ENCODE data around the gene CCDC172. TPM values are rescaled to one million over a fixed set of nuclear protein-coding genes. Genes with fewer than 3 reads are reported as not detected.

CCDC172 gene, protein sequence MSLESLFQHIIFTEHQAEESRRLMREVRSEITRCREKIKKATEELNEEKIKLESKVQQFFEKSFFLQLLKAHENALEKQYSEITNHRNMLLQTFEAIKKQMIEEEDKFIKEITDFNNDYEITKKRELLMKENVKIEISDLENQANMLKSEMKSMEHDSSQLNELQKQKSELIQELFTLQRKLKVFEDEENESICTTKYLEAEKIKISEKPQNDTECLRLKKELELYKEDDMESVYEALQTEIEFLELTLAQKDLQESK
- not detected for total RNA-seq
- polyA plus RNA-seq (ENCODE audit: insufficient read length in 6 of 6), result not detected
- long read RNA-seq, donor 1, result 0 reads
- long read RNA-seq, donor 2, result 0 reads
- long read RNA-seq, donor 3, result 0 reads
- long read RNA-seq, donor 4, result 0 reads
- long read RNA-seq, donor 5, result 0 reads
- long read RNA-seq, donor 6, result 0 reads
- long read RNA-seq, donor 7, result 0 reads
- long read RNA-seq, donor 8, result 0 reads
- long read RNA-seq, donor 9, result 0 reads
- long read RNA-seq, donor 10, result 0 reads
- long read RNA-seq, donor 11, result 0 reads
- long read RNA-seq, donor 12, result 0 reads

GRCh38 chr10:116324227-116324950 is at the start of gene CCDC172:
Gene CCDC172, plus strand, starts transcription at chr10:116324448. Its CDS starts 564 bp downstream, at chr10:116325012.
- no peaks in the 10 kb centered on the region for H3K4me1 ChIP-seq
- no peak for ATAC-seq
- TF ChIP-seq, protein P1, sequence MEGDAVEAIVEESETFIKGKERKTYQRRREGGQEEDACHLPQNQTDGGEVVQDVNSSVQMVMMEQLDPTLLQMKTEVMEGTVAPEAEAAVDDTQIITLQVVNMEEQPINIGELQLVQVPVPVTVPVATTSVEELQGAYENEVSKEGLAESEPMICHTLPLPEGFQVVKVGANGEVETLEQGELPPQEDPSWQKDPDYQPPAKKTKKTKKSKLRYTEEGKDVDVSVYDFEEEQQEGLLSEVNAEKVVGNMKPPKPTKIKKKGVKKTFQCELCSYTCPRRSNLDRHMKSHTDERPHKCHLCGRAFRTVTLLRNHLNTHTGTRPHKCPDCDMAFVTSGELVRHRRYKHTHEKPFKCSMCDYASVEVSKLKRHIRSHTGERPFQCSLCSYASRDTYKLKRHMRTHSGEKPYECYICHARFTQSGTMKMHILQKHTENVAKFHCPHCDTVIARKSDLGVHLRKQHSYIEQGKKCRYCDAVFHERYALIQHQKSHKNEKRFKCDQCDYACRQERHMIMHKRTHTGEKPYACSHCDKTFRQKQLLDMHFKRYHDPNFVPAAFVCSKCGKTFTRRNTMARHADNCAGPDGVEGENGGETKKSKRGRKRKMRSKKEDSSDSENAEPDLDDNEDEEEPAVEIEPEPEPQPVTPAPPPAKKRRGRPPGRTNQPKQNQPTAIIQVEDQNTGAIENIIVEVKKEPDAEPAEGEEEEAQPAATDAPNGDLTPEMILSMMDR (IDR thresholded peaks at IDR 0.05), result no peak
- no peaks in the 10 kb centered on the region for H3K9me3 ChIP-seq
- H3K27me3 ChIP-seq, result peaks cover 0 to 14% of the 10 kb centered on the region in 2 donors
- H3K36me3 ChIP-seq, result no peaks in the 10 kb centered on the region
- no peak within 1 kb of the TSS for H3K27ac ChIP-seq
- no peak within 1 kb of the TSS for H3K4me3 ChIP-seq
- intact Hi-C loops (cut with DNase I), result no loop called here
- no peak for DNase-seq

GRCh38 chr10:116276981-116277380 is 47.3 kb upstream of the CCDC172 start:
- Histone ChIP-seq H3K27me3 (peaks cover 41 to 57% of the 10 kb centered on the region in 2 donors), H3K4me1 (peaks cover 5 to 14% of the 10 kb centered on the region in 2 donors), H3K9me3 (no peaks in the 10 kb centered on the region), H3K36me3 (no peaks in the 10 kb centered on the region), H3K4me3 (no peak overlapping the region), H3K27ac (no peak overlapping the region)
- DNase-seq (no peak), ATAC-seq (no peak)
- intact Hi-C loops (cut with DNase I), result no loop called here
- TF ChIP-seq, protein P1 (IDR thresholded peaks at IDR 0.05), result no peak

DNA sequence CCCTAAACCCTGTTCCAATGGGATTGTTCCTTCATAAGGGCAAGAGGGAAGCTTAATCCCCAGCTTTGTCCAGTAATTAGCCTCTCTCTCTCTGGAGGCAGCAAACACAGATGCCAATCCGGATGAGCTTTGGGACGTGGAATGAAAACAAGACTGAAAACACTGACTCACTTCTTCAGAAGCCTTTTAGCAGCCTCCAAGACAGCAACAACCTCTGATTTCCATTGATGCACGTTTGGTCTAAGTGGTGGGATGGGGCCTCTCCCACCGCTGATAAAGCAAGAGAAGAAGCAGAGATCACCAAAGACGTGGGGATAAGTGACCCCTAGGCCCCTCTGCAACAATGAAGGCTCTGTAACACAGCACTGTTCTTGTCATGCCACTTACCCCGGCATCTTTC is 45.4 kb upstream of the CCDC172 start:
- Histone ChIP-seq H3K36me3 (no peaks in the 10 kb centered on the region), H3K9me3 (no peaks in the 10 kb centered on the region), H3K4me1 (no peaks in the 10 kb centered on the region), H3K4me3 (no peak overlapping the region), H3K27ac (no peak overlapping the region), H3K27me3 (peaks cover 23 to 39% of the 10 kb centered on the region in 2 donors)
- TF ChIP-seq, protein P1 (IDR thresholded peaks at IDR 0.05), result no peak
- intact Hi-C loops (cut with DNase I), result no loop called here
- no peak for DNase-seq
- no peak for ATAC-seq

GRCh38 chr10:116281775-116282174 is 42.5 kb upstream of the CCDC172 start:
- no peak for ATAC-seq
- intact Hi-C loops (cut with DNase I), result no loop called here
- H3K27me3 ChIP-seq, result peaks cover 0 to 18% of the 10 kb centered on the region in 2 donors
- TF ChIP-seq, protein P1 (IDR thresholded peaks at IDR 0.05), result no peak
- no peak overlapping the region for H3K27ac ChIP-seq
- no peak for DNase-seq
- H3K4me3 ChIP-seq, result no peak overlapping the region
- no peaks in the 10 kb centered on the region for H3K9me3 ChIP-seq
- H3K4me1 ChIP-seq, result no peaks in the 10 kb centered on the region
- H3K36me3 ChIP-seq, result no peaks in the 10 kb centered on the region
